Naive thymus-derived CD8-positive, alpha-beta T cell (primary cell): Measurements from ENCODE around the gene COL25A1. TPM values are rescaled to one million over a fixed set of nuclear protein-coding genes. Genes with fewer than 3 reads are reported as not detected.

ENCODE experiments used
- ATAC-seq, 2 donors: fragments of 150-1000 bp; cut with Tn5 transposase in 1 of 2; sonication (Bioruptor Pico), chemical (Tn5 transposase) in 1 of 2; 1 replicate in 1 of 2; 2 replicates in 1 of 2; pipeline ENCODE4 v1.10.0; 2021; ENCODE audit warnings: mild to moderate bottlenecking in 2 of 2, moderate library complexity in 2 of 2
- POLR2A ChIA-PET: fragments of 350-600 bp; sonication (Branson Sonifier 250); formaldehyde crosslinking; loops from one replicate; lab custom pipeline; 2021; ENCODE audit warnings: antibody characterized with exemption; lab: Charles Lee
- DNase-seq, 10 donors: peaks; one replicate each; pipeline versions ENCODE4 v3.0.0 to v3.0.0-alpha.2; 2020 to 2022
- H3K27ac Mint-ChIP-seq, 10 donors: one replicate each; pipeline ENCODE4 v1.8.0; 2020 to 2022; ENCODE audit warnings: mild to moderate bottlenecking in 10 of 10, mixed read lengths in 10 of 10, moderate library complexity in 4 of 10, inconsistent platforms in 1 of 10
- H3K27me3 Mint-ChIP-seq, 5 donors: one replicate each; pipeline ENCODE4 v1.8.0; 2021 to 2022; ENCODE audit warnings: mixed read lengths in 5 of 5
- H3K36me3 Mint-ChIP-seq, 3 donors: one replicate each; pipeline ENCODE4 v1.8.0; 2020 to 2022; ENCODE audit warnings: mixed read lengths in 3 of 3, mild to moderate bottlenecking in 2 of 3, inconsistent platforms in 1 of 3
- H3K4me1 Mint-ChIP-seq, 4 donors: one replicate each; pipeline ENCODE4 v1.8.0; 2021 to 2022; ENCODE audit warnings: mixed read lengths in 4 of 4
- H3K4me3 Mint-ChIP-seq, 10 donors: one replicate each; pipeline ENCODE4 v1.8.0; 2020 to 2022; ENCODE audit warnings: mild to moderate bottlenecking in 10 of 10, mixed read lengths in 10 of 10, moderate library complexity in 6 of 10, inconsistent platforms in 1 of 10
- H3K9me3 Mint-ChIP-seq, 9 donors: one replicate each; pipeline ENCODE4 v1.8.0; 2020 to 2022; ENCODE audit warnings: mixed read lengths in 9 of 9, mild to moderate bottlenecking in 3 of 9, inconsistent platforms in 1 of 9, moderate library complexity in 1 of 9
- polyA plus RNA-seq, 3 donors: library from polyadenylated mRNA; unstranded; fragments of 300-500 nt; fragmentation: Illumina TruSeq; gene quantifications; one replicate each; pipeline ENCODE4 v1.2.3, GENCODE V29; 2021
- total RNA-seq, 8 experiments: library from RNA in 2 of 8; stranded (reverse) in 2 of 8; gene quantifications; one replicate each; pipeline ENCODE4 v1.2.3 and lab custom pipeline; 2021 to 2026

COL25A1 gene
- total and polyA plus RNA-seq, 5 experiments from 2014 or later, result 0.10 to 1.2 TPM; not detected in 3

DNA sequence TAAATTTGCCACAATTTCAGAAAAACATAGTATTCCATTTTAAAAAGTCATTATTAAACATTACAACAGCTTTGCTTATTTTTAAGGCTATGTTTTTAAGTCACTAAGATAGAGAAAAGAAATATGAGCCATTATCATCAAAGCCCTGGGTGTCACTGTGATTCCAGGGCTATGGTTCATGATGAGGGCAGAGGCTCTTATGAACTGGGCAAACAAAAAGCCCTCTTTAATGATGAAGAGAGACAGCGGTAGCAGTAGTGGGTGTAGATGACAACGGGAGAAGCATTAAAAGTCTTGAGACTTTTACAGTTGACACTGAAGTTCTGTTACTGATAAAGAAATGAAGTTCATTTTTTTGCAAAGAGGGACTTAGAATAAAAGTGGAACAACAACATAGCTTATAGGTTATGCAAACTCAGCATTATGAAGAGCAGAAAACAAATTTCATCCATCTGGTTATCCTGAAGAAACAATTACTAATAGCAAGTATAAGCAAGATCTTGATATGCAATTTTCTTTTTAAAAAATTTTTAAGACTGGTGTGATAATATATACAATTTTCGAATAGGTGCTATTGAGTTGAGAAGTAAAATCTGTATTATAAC, 336.9 kb downstream of the COL25A1 start:
- ATAC-seq (no peak), DNase-seq (no peak)
- peaks cover 0 to 3% (median 0%) of the 10 kb centered on the region in 4 donors for H3K4me1 Mint-ChIP-seq
- POLR2A ChIA-PET, result no interaction called here
- H3K9me3 Mint-ChIP-seq, result no peaks in the 10 kb centered on the region
- peaks cover 0 to 2% (median 0%) of the 10 kb centered on the region in 5 donors for H3K27me3 Mint-ChIP-seq
- H3K4me3 Mint-ChIP-seq, result no peak overlapping the region
- no peak overlapping the region for H3K27ac Mint-ChIP-seq
- peaks cover 0 to 6% (median 0%) of the 10 kb centered on the region in 3 donors for H3K36me3 Mint-ChIP-seq

GRCh38 chr4:108965016-108965415, 337.4 kb downstream of the COL25A1 start:
- Mint-ChIP-seq H3K4me3 (no peak overlapping the region), H3K27ac (no peak overlapping the region), H3K9me3 (no peaks in the 10 kb centered on the region), H3K4me1 (peaks cover 0 to 3% (median 0%) of the 10 kb centered on the region in 4 donors), H3K36me3 (peaks cover 0 to 6% (median 0%) of the 10 kb centered on the region in 3 donors), H3K27me3 (peaks cover 0 to 2% (median 0%) of the 10 kb centered on the region in 5 donors)
- POLR2A ChIA-PET, result no interaction called here
- no peak for DNase-seq
- no peak for ATAC-seq

DNA sequence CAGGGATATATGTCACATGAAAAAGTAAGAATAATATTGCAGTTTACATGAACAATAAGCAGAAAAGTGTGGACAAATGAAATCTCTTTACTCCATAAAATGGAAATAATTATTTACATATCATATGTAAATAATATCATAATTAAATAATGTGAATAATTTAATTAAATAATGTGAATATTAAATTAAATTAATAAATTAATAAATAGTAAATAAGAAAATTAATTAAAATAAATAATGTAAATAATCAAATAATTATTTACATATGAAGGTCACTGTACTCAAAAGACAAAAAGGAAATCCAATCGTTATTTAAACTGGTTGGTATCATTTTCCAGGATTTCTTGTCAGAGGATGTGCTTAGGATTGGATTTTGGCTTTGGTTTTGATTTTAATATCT, 338.5 kb downstream of the COL25A1 start:
- POLR2A ChIA-PET, result no interaction called here
- peaks cover 0 to 2% (median 0%) of the 10 kb centered on the region in 5 donors for H3K27me3 Mint-ChIP-seq
- H3K4me3 Mint-ChIP-seq, result no peak overlapping the region
- H3K36me3 Mint-ChIP-seq, result peaks cover 0 to 6% (median 0%) of the 10 kb centered on the region in 3 donors
- no peak for ATAC-seq
- no peak for DNase-seq
- H3K27ac Mint-ChIP-seq, result no peak overlapping the region
- H3K9me3 Mint-ChIP-seq, result no peaks in the 10 kb centered on the region
- peaks cover 0 to 3% (median 0%) of the 10 kb centered on the region in 4 donors for H3K4me1 Mint-ChIP-seq

GRCh38 chr4:108959491-108959890, 343.0 kb downstream of the COL25A1 start:
- Mint-ChIP-seq H3K36me3 (no peaks in the 10 kb centered on the region), H3K4me3 (no peak overlapping the region), H3K27me3 (peaks cover 0 to 4% (median 2%) of the 10 kb centered on the region in 5 donors)

DNA sequence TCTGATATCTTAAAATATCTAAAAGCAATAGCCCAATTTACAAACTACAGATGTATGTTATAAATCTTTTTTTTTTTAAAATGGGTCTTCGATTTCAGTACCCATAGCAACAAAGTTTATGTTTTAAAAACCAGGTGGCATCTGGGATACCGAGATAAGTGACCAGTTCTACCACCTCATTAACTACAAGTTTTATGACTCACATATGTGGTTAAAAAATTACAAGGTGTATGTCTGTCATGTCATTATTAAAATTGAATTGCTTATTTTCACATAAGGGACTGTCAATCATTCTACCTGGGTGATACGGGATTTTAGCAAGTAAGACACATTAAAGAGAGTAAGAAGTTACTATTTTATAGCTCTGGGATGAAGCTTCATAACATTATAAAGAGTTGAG, 347.6 kb downstream of the COL25A1 start:
- Mint-ChIP-seq H3K27me3 (peaks cover 0 to 11% (median 8%) of the 10 kb centered on the region in 5 donors), H3K9me3 (peaks cover 0 to 2% (median 0%) of the 10 kb centered on the region in 9 donors), H3K4me1 (no peaks in the 10 kb centered on the region), H3K27ac (no peak overlapping the region), H3K36me3 (no peaks in the 10 kb centered on the region), H3K4me3 (no peak overlapping the region)
- POLR2A ChIA-PET, result no interaction called here
- ATAC-seq (no peak), DNase-seq (no peak)

More at GRCh38 chr4:108959491-108959890, 343.0 kb downstream of the COL25A1 start:
- POLR2A ChIA-PET, result no interaction called here
- no peak overlapping the region for H3K27ac Mint-ChIP-seq
- peaks cover 0 to 3% (median 0%) of the 10 kb centered on the region in 4 donors for H3K4me1 Mint-ChIP-seq
- no peaks in the 10 kb centered on the region for H3K9me3 Mint-ChIP-seq
- no peak for DNase-seq
- ATAC-seq, result no peak

- H3K9me3 Mint-ChIP-seq, result peaks cover 0 to 2% (median 0%) of the 10 kb centered on the region in 9 donors
- no peak overlapping the region for H3K27ac Mint-ChIP-seq
- ATAC-seq, result no peak
- no peak for DNase-seq
- no peak overlapping the region for H3K4me3 Mint-ChIP-seq
- H3K4me1 Mint-ChIP-seq, result no peaks in the 10 kb centered on the region
- H3K27me3 Mint-ChIP-seq, result peaks cover 0 to 11% (median 8%) of the 10 kb centered on the region in 5 donors
- no peaks in the 10 kb centered on the region for H3K36me3 Mint-ChIP-seq
- POLR2A ChIA-PET, result no interaction called here
Measured at GRCh38 chr4:108953941-108954340, 348.5 kb downstream of the COL25A1 start.

- POLR2A ChIA-PET, result no interaction called here
- Mint-ChIP-seq H3K9me3 (peaks cover 0 to 2% (median 0%) of the 10 kb centered on the region in 9 donors), H3K27ac (no peak overlapping the region), H3K27me3 (peaks cover 0 to 11% (median 3%) of the 10 kb centered on the region in 5 donors), H3K36me3 (no peaks in the 10 kb centered on the region), H3K4me3 (no peak overlapping the region), H3K4me1 (no peaks in the 10 kb centered on the region)
- DNase-seq, result no peak
- ATAC-seq, result no peak
Measured at GRCh38 chr4:108950158-108950915, 352.1 kb downstream of the COL25A1 start.

DNA sequence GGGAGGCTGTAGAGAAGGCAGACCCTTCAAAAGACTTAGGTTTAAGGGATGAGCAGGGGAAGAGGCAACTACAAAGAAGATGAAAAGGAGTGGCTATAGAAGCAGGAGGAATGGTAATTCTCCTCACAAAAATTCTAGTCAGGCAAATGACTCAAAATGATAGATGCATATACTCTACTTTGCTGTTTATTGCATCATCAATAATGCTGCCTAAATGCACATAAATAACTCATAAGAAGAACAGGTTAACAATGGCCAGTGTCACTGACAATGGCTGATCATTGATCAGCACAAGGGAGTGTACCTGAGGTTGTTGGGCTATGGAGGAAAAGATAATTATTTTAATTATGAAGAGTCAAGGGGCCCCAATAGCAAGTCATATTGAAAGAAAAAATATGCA, 354.9 kb downstream of the COL25A1 start:
- Mint-ChIP-seq H3K4me3 (no peak overlapping the region), H3K9me3 (peaks cover 0 to 2% (median 0%) of the 10 kb centered on the region in 9 donors), H3K27ac (no peak overlapping the region), H3K4me1 (no peaks in the 10 kb centered on the region), H3K36me3 (no peaks in the 10 kb centered on the region), H3K27me3 (peaks cover 0 to 11% (median 4%) of the 10 kb centered on the region in 5 donors)
- POLR2A ChIA-PET, result no interaction called here
- DNase-seq, result no peak
- ATAC-seq, result no peak

- H3K36me3 Mint-ChIP-seq, result no peaks in the 10 kb centered on the region
- POLR2A ChIA-PET, result no interaction called here
- ATAC-seq, result no peak
Measured at GRCh38 chr4:108946237-108946636, 356.2 kb downstream of the COL25A1 start.

DNA sequence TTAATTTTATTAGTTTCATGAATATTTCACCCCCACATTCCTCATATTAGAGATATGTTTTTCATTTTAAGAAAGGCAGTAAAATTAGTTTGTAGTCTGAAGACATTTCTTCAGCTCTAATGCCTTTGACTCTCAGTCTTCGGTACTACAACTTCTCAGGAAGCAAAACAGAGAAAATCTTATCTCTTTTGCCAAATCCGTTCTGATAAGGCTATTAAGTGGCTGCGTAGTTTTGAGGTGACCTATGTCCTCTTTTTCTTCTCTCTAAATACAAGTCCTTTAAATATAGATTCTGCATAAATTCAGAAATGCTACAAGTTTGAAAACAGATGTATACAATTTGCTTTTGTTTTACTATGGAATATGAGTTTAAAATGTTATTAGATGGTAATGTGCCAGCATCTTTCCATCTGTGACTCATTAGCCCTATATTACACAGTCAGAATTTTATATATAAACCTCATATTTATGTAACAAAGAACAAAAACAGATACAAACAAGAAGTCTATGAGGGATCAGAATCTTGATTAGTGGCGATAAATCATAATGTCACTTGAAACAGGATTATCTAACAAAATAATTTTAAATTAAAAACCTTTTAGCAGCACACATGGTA, 358.4 kb downstream of the COL25A1 start:
- no peaks in the 10 kb centered on the region for H3K4me1 Mint-ChIP-seq
- DNase-seq (no peak), ATAC-seq (no peak)
- POLR2A ChIA-PET, result no interaction called here
- peaks cover 0 to 4% (median 1%) of the 10 kb centered on the region in 5 donors for H3K27me3 Mint-ChIP-seq
- no peak overlapping the region for H3K4me3 Mint-ChIP-seq
- no peaks in the 10 kb centered on the region for H3K9me3 Mint-ChIP-seq
- no peaks in the 10 kb centered on the region for H3K36me3 Mint-ChIP-seq
- no peak overlapping the region for H3K27ac Mint-ChIP-seq

More at GRCh38 chr4:108946237-108946636, 356.2 kb downstream of the COL25A1 start:
- Mint-ChIP-seq H3K4me3 (no peak overlapping the region), H3K9me3 (peaks cover 0 to 2% (median 0%) of the 10 kb centered on the region in 9 donors), H3K27me3 (peaks cover 0 to 11% (median 4%) of the 10 kb centered on the region in 5 donors), H3K4me1 (no peaks in the 10 kb centered on the region), H3K27ac (no peak overlapping the region)
- no peak for DNase-seq

DNA sequence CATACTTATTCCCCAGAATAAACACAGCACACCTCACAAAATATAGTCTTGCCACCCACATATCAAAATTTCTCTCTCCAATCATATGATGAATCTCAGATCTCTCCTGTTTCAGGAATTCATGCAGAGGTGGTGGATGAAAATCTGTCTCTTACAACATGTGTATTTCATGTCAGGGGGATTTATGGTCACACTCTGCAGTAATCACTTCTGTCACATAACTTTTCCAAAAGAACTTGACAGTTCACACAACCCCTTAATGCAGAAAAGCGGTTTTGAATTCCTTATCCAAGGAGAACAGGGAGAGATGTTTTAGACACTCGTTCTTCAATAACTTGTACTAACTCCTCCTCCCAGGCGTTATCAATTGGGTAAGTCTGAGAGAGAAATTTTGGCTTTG, 359.1 kb downstream of the COL25A1 start:
- H3K27ac Mint-ChIP-seq, result no peak overlapping the region
- no peak for ATAC-seq
- H3K27me3 Mint-ChIP-seq, result peaks cover 0 to 4% (median 1%) of the 10 kb centered on the region in 5 donors
- H3K9me3 Mint-ChIP-seq, result no peaks in the 10 kb centered on the region
- POLR2A ChIA-PET, result no interaction called here
- no peak overlapping the region for H3K4me3 Mint-ChIP-seq
- H3K4me1 Mint-ChIP-seq, result no peaks in the 10 kb centered on the region
- no peak for DNase-seq
- no peaks in the 10 kb centered on the region for H3K36me3 Mint-ChIP-seq

GRCh38 chr4:108941904-108942430, 360.5 kb downstream of the COL25A1 start:
- peak overlapping the region in 1 of 10 donors; percentile 49 for H3K27ac Mint-ChIP-seq
- DNase-seq, result no peak
- no peaks in the 10 kb centered on the region for H3K36me3 Mint-ChIP-seq
- ATAC-seq, result no peak
- no peak overlapping the region for H3K4me3 Mint-ChIP-seq
- H3K4me1 Mint-ChIP-seq, result no peaks in the 10 kb centered on the region
- POLR2A ChIA-PET, result no interaction called here
- H3K9me3 Mint-ChIP-seq, result no peaks in the 10 kb centered on the region
- H3K27me3 Mint-ChIP-seq, result peaks cover 0 to 4% (median 1%) of the 10 kb centered on the region in 5 donors

DNA sequence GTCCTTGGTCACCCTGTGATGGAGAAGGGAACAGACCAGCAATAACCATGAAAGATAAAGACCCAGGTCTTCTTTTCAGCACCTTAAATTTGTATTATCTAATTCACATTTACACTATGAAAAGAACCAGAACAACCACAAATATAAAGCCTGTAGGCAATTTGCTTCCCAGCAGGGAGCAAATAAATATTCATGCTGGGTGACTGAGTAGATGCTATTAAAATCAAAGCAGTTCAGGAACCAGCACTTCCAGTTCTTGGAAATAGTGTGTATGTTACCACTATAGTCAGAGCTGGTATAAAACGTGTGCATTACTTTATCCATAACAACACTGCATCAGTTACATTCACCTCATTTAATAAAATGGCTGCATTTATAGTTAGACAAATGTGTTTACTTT, 361.8 kb downstream of the COL25A1 start:
- no peak for DNase-seq
- POLR2A ChIA-PET, result no interaction called here
- no peaks in the 10 kb centered on the region for H3K36me3 Mint-ChIP-seq
- no peaks in the 10 kb centered on the region for H3K9me3 Mint-ChIP-seq
- H3K27me3 Mint-ChIP-seq, result peaks cover 0 to 4% (median 1%) of the 10 kb centered on the region in 5 donors
- ATAC-seq, result no peak
- no peak overlapping the region for H3K27ac Mint-ChIP-seq
- no peak overlapping the region for H3K4me3 Mint-ChIP-seq
- no peaks in the 10 kb centered on the region for H3K4me1 Mint-ChIP-seq
